ENCODE results near the gene TRPV6.

DNA sequence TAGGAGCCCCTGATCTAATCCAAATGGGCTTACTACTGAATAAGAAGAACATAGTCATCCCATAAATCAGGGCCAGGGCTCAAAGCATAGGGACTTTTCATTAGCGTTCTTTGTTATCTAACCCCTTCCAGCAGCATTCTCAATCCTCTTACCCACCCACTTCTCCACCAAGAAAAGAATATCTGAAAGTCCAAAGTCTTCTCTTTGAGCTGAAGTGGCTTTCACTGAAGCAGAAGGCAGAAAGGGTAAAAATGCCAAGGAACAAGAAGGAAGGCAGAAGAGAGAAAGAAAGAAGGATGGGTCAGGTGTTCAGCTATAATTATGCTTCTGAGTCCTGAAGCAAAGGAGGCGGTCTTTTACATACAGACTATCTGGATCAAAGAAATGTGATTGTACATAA lies 37.8 kb upstream of the TRPV6 start:
- TF ChIP-seq, protein P1, sequence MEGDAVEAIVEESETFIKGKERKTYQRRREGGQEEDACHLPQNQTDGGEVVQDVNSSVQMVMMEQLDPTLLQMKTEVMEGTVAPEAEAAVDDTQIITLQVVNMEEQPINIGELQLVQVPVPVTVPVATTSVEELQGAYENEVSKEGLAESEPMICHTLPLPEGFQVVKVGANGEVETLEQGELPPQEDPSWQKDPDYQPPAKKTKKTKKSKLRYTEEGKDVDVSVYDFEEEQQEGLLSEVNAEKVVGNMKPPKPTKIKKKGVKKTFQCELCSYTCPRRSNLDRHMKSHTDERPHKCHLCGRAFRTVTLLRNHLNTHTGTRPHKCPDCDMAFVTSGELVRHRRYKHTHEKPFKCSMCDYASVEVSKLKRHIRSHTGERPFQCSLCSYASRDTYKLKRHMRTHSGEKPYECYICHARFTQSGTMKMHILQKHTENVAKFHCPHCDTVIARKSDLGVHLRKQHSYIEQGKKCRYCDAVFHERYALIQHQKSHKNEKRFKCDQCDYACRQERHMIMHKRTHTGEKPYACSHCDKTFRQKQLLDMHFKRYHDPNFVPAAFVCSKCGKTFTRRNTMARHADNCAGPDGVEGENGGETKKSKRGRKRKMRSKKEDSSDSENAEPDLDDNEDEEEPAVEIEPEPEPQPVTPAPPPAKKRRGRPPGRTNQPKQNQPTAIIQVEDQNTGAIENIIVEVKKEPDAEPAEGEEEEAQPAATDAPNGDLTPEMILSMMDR (IDR thresholded peaks at IDR 0.05; ENCODE audit: insufficient read depth, low read length), result no peak
- TF ChIP-seq POLR2AphosphoS5 (IDR thresholded peaks at IDR 0.05; ENCODE audit: low read depth), result no peak

All from HL-60 (cell line).